Measurements from ENCODE around the gene GUCY1A2.

GRCh38 chr11:106668147-106668546 lies 350.1 kb downstream of the GUCY1A2 start:
- TF ChIP-seq POLR2A (IDR thresholded peaks at IDR 0.05; ENCODE audit: low read depth, low read length): no peak
- TF ChIP-seq POLR2AphosphoS5 (IDR thresholded peaks at IDR 0.05; ENCODE audit: low read depth, low read length): no peak
- TF ChIP-seq TAF1 (IDR thresholded peaks at IDR 0.05; ENCODE audit: low read depth, low read length): no peak
- no peak for TF ChIP-seq PAX5 (IDR thresholded peaks at IDR 0.05; ENCODE audit: insufficient read depth, low read length, severe bottlenecking)
- no peak for TF ChIP-seq SPI1 (IDR thresholded peaks at IDR 0.05; ENCODE audit: low read depth, low read length)
- TF ChIP-seq POU2F2 (IDR thresholded peaks at IDR 0.05; ENCODE audit: low read depth, low read length): no peak
